Transverse colon (tissue), 4 donors: ENCODE measurements around the gene FOXP2. TPM values are rescaled to one million over a fixed set of nuclear protein-coding genes. Genes with fewer than 3 reads are reported as not detected.

ENCODE experiments used
- DNase-seq: peaks from one replicate; pipeline ENCODE4 v3.0.0-alpha.2; 2019
- H3K27ac ChIP-seq, 4 donors: fragments of 200-600 bp; sonication (generic); 2 replicates each; pipeline ENCODE4 v1.5.1; 2016 to 2018; ENCODE audit warnings: inconsistent platforms in 4 of 4
- H3K27me3 ChIP-seq: fragments of 200-600 bp; sonication (generic); 2 replicates; pipeline ENCODE4 v1.5.1; 2017; ENCODE audit warnings: inconsistent platforms
- H3K36me3 ChIP-seq, 4 donors: fragments of 200-600 bp; sonication (generic); 2 replicates each; pipeline ENCODE4 v1.5.1; 2017 to 2019; ENCODE audit warnings: inconsistent platforms in 4 of 4
- H3K4me1 ChIP-seq, 4 donors: fragments of 200-600 bp; sonication (generic); 2 replicates each; pipeline ENCODE4 v1.5.1; 2017 to 2020; ENCODE audit warnings: inconsistent platforms in 4 of 4
- H3K4me3 ChIP-seq, 4 donors: fragments of 200-600 bp; sonication (generic); 1 replicate in 1 of 4; 2 replicates in 3 of 4; pipeline versions ENCODE4 v1.5.1 to v1.6.1; 2017 to 2019; ENCODE audit warnings: inconsistent platforms in 4 of 4
- H3K9me3 ChIP-seq, 2 donors: fragments of 200-600 bp; sonication (generic); 2 replicates each; pipeline ENCODE4 v1.5.1; 2017 to 2019; ENCODE audit warnings: inconsistent platforms in 2 of 2
- EP300 ChIP-seq: sonication (generic); formaldehyde crosslinking; IDR thresholded peaks from one replicate; pipeline ENCODE4 v1.6.1; 2017; ENCODE audit warnings: antibody characterized with exemption, low read depth
- POLR2A ChIP-seq: fragments of 450-650 bp; IDR thresholded peaks from one replicate; pipeline ENCODE4 v1.6.1; 2016; ENCODE audit warnings: antibody characterized with exemption, mild to moderate bottlenecking, moderate library complexity
- POLR2AphosphoS5 ChIP-seq, 3 donors: sonication (generic); formaldehyde crosslinking; IDR thresholded peaks; one replicate each; pipeline ENCODE4 v1.6.1; 2016; ENCODE audit warnings: antibody characterized with exemption in 3 of 3
- WGBS, 2 donors: methylation state at CpG; one replicate each; pipeline ENCODE4 v1.1.5; 2018; ENCODE audit warnings: low coverage in 1 of 2; 5-methylcytosine and 5-hydroxymethylcytosine counted together
- in situ Hi-C, 4 donors: fragments of 200-750 bp; cut with MboI; loops; one replicate each; pipeline versions ENCODE4 v1.15.0 to v1.15.1; 2017; ENCODE audit warnings: low sequenced_read_pairs in 3 of 4, low pct_ligation_motif_present in 1 of 4, low pct_unique_long_range_greater_than_20kb in 1 of 4
- intact Hi-C: fragments of 100-400 bp; cut with DNase I; formaldehyde crosslinking; loops from one replicate; pipeline ENCODE4 v1.15.1; 2023; ENCODE audit warnings: low total_unique reads
- small RNA-seq, 4 donors: library from RNA; depleted of rRNA; stranded (forward); fragments of <200 nt; gene quantifications; one replicate each; pipeline ENCODE3, GENCODE V24; 2016
- total RNA-seq, 4 donors: library from RNA; depleted of rRNA; stranded (reverse); fragments of >200 nt; gene quantifications; one replicate each; pipeline ENCODE4 v1.1.0, GENCODE V29; 2016
- TF ChIP-seq, protein P1 (sequence below), 5 experiments: fragments of 200-600 bp in 3 of 5; fragments of 450-650 bp in 2 of 5; sonication (generic) in 3 of 5; IDR thresholded peaks; 1 replicate in 2 of 5; 2 replicates in 3 of 5; pipeline ENCODE4 v1.5.1; 2016 to 2017; ENCODE audit warnings: antibody characterized with exemption in 5 of 5, inconsistent platforms in 3 of 5, mild to moderate bottlenecking in 2 of 5, moderate library complexity in 1 of 5

The FOXP2 gene
- total RNA-seq, 4 donors from 2014 or later, result 20.5 to 102 (median 34.0) TPM

- TF ChIP-seq EP300, result no peak
- TF ChIP-seq, protein P1, sequence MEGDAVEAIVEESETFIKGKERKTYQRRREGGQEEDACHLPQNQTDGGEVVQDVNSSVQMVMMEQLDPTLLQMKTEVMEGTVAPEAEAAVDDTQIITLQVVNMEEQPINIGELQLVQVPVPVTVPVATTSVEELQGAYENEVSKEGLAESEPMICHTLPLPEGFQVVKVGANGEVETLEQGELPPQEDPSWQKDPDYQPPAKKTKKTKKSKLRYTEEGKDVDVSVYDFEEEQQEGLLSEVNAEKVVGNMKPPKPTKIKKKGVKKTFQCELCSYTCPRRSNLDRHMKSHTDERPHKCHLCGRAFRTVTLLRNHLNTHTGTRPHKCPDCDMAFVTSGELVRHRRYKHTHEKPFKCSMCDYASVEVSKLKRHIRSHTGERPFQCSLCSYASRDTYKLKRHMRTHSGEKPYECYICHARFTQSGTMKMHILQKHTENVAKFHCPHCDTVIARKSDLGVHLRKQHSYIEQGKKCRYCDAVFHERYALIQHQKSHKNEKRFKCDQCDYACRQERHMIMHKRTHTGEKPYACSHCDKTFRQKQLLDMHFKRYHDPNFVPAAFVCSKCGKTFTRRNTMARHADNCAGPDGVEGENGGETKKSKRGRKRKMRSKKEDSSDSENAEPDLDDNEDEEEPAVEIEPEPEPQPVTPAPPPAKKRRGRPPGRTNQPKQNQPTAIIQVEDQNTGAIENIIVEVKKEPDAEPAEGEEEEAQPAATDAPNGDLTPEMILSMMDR (IDR thresholded peaks at IDR 0.05), result no peak
- no peak for TF ChIP-seq POLR2A
- TF ChIP-seq POLR2AphosphoS5 (IDR thresholded peaks at IDR 0.05), result no peak
- Histone ChIP-seq H3K36me3 (no peaks in the 10 kb centered on the region), H3K9me3 (no peaks in the 10 kb centered on the region), H3K27me3 (no peaks in the 10 kb centered on the region), H3K4me3 (no peak overlapping the region), H3K4me1 (no peaks in the 10 kb centered on the region), H3K27ac (no peak overlapping the region)
- intact Hi-C loops (no loop called here), in situ Hi-C loops (no loop called here)
- no peak for DNase-seq
- WGBS, 2 donors, result 92 to 96% methylated on average over 1 of the region's 1 CpG
These were observed 327.3 kb downstream of the FOXP2 start for GRCh38 chr7:114741911-114742310.

Small RNA genes lying within 50 kb of the gene (small RNA-seq; reads per million reads assigned to genes)
- gene MIR3666 (0 reads per million in 4 donors), gene RNA5SP238 (0 reads per million in 4 donors)
